AG10803 (cell line): ENCODE results near the gene PROC.

Experiments
- DNase-seq: peaks from one replicate; pipeline ENCODE4 v3.0.0; 2010; ENCODE audit warnings: low read depth
- H3K4me3 ChIP-seq: 2 replicates; pipeline ENCODE4 v1.5.1; 2011; ENCODE audit warnings: mild to moderate bottlenecking, low read length, control low read depth
- TF ChIP-seq, protein P1 (sequence below): conservative IDR thresholded peaks from 2 replicates; pipeline ENCODE4 v1.5.1; 2011; ENCODE audit warnings: mild to moderate bottlenecking, low read length, control low read depth, inconsistent platforms

The PROC gene

DNA sequence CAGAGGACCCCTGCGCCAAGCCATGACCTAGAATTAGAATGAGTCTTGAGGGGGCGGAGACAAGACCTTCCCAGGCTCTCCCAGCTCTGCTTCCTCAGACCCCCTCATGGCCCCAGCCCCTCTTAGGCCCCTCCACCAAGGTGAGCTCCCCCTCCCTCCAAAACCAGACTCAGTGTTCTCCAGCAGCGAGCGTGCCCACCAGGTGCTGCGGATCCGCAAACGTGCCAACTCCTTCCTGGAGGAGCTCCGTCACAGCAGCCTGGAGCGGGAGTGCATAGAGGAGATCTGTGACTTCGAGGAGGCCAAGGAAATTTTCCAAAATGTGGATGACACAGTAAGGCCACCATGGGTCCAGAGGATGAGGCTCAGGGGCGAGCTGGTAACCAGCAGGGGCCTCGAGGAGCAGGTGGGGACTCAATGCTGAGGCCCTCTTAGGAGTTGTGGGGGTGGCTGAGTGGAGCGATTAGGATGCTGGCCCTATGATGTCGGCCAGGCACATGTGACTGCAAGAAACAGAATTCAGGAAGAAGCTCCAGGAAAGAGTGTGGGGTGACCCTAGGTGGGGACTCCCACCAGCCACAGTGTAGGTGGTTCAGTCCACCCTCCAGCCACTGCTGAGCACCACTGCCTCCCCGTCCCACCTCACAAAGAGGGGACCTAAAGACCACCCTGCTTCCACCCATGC lies 3.0 kb downstream of the PROC start:
- TF ChIP-seq, protein P1, sequence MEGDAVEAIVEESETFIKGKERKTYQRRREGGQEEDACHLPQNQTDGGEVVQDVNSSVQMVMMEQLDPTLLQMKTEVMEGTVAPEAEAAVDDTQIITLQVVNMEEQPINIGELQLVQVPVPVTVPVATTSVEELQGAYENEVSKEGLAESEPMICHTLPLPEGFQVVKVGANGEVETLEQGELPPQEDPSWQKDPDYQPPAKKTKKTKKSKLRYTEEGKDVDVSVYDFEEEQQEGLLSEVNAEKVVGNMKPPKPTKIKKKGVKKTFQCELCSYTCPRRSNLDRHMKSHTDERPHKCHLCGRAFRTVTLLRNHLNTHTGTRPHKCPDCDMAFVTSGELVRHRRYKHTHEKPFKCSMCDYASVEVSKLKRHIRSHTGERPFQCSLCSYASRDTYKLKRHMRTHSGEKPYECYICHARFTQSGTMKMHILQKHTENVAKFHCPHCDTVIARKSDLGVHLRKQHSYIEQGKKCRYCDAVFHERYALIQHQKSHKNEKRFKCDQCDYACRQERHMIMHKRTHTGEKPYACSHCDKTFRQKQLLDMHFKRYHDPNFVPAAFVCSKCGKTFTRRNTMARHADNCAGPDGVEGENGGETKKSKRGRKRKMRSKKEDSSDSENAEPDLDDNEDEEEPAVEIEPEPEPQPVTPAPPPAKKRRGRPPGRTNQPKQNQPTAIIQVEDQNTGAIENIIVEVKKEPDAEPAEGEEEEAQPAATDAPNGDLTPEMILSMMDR: no peak
- no peak overlapping the region for H3K4me3 ChIP-seq
- no peak for DNase-seq

DNA sequence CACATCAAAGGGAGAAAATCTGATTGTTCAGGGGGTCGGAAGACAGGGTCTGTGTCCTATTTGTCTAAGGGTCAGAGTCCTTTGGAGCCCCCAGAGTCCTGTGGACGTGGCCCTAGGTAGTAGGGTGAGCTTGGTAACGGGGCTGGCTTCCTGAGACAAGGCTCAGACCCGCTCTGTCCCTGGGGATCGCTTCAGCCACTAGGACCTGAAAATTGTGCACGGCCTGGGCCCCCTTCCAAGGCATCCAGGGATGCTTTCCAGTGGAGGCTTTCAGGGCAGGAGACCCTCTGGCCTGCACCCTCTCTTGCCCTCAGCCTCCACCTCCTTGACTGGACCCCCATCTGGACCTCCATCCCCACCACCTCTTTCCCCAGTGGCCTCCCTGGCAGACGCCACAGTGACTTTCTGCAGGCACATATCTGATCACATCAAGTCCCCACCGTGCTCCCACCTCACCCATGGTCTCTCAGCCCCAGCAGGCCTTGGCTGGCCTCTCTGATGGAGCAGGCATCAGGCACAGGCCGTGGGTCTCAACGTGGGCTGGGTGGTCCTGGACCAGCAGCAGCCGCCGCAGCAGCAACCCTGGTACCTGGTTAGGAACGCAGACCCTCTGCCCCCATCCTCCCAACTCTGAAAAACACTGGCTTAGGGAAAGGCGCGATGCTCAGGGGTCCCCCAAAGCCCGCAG lies 3.8 kb downstream of the PROC start:
- no peak overlapping the region for H3K4me3 ChIP-seq
- TF ChIP-seq, protein P1: no peak
- DNase-seq: no peak

DNA sequence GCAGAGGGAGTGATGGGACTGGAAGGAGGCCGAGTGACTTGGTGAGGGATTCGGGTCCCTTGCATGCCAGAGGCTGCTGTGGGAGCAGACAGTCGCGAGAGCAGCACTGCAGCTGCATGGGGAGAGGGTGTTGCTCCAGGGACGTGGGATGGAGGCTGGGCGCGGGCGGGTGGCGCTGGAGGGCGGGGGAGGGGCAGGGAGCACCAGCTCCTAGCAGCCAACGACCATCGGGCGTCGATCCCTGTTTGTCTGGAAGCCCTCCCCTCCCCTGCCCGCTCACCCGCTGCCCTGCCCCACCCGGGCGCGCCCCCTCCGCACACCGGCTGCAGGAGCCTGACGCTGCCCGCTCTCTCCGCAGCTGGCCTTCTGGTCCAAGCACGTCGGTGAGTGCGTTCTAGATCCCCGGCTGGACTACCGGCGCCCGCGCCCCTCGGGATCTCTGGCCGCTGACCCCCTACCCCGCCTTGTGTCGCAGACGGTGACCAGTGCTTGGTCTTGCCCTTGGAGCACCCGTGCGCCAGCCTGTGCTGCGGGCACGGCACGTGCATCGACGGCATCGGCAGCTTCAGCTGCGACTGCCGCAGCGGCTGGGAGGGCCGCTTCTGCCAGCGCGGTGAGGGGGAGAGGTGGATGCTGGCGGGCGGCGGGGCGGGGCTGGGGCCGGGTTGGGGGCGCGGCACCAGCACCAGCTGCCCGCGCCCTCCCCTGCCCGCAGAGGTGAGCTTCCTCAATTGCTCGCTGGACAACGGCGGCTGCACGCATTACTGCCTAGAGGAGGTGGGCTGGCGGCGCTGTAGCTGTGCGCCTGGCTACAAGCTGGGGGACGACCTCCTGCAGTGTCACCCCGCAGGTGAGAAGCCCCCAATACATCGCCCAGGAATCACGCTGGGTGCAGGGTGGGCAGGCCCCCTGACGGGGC lies 4.6 kb downstream of the PROC start:
- TF ChIP-seq, protein P1: no peak
- no peak for DNase-seq
- H3K4me3 ChIP-seq: peak overlapping the region; percentile 31

DNA sequence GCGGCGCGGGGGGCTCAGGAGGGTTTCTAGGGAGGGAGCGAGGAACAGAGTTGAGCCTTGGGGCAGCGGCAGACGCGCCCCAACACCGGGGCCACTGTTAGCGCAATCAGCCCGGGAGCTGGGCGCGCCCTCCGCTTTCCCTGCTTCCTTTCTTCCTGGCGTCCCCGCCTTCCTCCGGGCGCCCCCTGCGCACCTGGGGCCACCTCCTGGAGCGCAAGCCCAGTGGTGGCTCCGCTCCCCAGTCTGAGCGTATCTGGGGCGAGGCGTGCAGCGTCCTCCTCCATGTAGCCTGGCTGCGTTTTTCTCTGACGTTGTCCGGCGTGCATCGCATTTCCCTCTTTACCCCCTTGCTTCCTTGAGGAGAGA lies 5.2 kb downstream of the PROC start:
- peak overlapping the region; percentile 31 for H3K4me3 ChIP-seq
- no peak for DNase-seq
- TF ChIP-seq, protein P1: no peak

DNA sequence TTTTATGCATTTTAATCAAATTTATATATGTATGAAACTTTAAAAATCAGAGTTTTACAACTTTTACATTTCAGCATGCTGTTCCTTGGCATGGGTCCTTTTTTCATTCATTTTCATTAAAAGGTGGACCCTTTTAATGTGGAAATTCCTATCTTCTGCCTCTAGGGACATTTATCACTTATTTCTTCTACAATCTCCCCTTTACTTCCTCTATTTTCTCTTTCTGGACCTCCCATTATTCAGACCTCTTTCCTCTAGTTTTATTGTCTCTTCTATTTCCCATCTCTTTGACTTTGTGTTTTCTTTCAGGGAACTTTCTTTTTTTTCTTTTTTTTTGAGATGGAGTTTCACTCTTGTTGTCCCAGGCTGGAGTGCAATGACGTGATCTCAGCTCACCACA lies 5.7 kb downstream of the PROC start:
- no peak for DNase-seq
- TF ChIP-seq, protein P1: no peak; the same call in 1 of the 2 replicates
- H3K4me3 ChIP-seq: peak overlapping the region; percentile 31; the same call in 1 of the 2 replicates

DNA sequence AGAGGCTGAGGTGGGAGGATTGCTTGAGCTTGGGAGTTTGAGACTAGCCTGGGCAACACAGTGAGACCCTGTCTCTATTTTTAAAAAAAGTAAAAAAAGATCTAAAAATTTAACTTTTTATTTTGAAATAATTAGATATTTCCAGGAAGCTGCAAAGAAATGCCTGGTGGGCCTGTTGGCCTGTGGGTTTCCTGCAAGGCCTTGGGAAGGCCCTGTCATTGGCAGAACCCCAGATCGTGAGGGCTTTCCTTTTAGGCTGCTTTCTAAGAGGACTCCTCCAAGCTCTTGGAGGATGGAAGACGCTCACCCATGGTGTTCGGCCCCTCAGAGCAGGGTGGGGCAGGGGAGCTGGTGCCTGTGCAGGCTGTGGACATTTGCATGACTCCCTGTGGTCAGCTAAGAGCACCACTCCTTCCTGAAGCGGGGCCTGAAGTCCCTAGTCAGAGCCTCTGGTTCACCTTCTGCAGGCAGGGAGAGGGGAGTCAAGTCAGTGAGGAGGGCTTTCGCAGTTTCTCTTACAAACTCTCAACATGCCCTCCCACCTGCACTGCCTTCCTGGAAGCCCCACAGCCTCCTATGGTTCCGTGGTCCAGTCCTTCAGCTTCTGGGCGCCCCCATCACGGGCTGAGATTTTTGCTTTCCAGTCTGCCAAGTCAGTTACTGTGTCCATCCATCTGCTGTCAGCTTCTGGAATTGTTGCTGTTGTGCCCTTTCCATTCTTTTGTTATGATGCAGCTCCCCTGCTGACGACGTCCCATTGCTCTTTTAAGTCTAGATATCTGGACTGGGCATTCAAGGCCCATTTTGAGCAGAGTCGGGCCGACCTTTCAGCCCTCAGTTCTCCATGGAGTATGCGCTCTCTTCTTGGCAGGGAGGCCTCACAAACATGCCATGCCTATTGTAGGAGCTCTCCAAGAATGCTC lies 6.6 kb downstream of the PROC start:
- H3K4me3 ChIP-seq: no peak overlapping the region
- no peak for DNase-seq
- TF ChIP-seq, protein P1: no peak
